GM20000 (cell line): ENCODE results near the gene CENPS.
"Not testable (repeated sequence)": the region's sequence is repeated elsewhere in the genome, so short reads cannot be mapped to it uniquely, and the experiment has no call there.

Experiments
- DNase-seq: peaks from one replicate; pipeline ENCODE4 v3.0.0; 2012; ENCODE audit warnings: low spot score
- TF ChIP-seq, protein P1 (sequence below): IDR thresholded peaks from 2 replicates; pipeline ENCODE4 v1.5.1; 2012; ENCODE audit warnings: mild to moderate bottlenecking, control low read depth; ENCODE audit errors: extremely low read depth, missing control alignments

The CENPS gene

DNA sequence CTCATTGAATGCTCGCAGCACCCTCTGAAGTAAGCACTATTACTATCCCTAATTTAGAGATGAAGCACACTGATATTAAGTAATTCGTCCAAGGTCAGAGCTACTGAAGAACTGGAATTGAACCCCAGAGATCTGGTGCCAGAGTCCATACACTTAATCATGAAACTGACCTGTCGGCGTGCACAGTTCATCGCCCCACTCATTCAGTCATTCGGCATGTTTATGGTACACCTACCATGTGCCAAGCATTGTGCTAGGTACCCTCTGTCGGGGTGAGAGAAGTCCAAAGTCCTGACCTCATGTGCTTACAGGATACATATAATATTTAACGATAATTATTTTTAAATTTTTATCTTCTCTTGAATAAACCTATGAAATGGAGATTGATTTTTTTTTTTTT, 5.6 kb upstream of the CENPS start:
- DNase-seq = no peak

DNA sequence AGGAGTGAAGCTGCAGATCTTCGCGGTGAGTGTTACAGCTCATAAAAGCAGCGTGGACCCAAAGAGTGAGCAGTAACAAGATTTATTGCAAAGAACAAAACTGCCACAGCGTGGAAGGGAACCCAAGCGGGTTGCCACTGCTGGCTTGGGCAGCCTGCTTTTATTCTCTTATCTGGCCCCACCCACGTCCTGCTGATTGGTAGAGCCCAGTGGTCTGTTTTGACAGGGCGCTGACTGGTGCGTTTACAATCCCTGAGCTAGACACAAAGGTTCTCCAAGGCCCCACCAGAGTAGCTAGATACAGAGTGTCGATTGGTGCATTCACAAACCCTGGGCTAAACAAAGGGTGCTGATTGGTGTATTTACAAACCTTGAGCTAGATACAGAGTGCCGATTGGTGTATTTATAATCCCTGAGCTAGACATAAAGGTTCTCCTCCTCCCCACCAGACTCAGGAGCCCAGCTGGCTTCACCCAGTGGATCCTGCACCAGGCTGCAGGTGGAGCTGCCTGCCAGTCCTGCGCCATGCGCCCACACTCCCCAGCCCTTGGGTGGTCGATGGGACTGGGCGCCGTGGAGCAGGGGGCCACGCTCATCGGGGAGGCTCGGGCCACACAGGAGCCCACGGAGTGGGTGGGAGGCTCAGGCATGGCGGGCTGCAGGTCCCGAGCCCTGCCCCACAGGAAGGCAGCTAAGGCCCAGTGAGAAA, 4.3 kb upstream of the CENPS start:
- not testable (repeated sequence) for DNase-seq

More for the DNA sequence above, 5.6 kb upstream of the CENPS start:
- TF ChIP-seq, protein P1, sequence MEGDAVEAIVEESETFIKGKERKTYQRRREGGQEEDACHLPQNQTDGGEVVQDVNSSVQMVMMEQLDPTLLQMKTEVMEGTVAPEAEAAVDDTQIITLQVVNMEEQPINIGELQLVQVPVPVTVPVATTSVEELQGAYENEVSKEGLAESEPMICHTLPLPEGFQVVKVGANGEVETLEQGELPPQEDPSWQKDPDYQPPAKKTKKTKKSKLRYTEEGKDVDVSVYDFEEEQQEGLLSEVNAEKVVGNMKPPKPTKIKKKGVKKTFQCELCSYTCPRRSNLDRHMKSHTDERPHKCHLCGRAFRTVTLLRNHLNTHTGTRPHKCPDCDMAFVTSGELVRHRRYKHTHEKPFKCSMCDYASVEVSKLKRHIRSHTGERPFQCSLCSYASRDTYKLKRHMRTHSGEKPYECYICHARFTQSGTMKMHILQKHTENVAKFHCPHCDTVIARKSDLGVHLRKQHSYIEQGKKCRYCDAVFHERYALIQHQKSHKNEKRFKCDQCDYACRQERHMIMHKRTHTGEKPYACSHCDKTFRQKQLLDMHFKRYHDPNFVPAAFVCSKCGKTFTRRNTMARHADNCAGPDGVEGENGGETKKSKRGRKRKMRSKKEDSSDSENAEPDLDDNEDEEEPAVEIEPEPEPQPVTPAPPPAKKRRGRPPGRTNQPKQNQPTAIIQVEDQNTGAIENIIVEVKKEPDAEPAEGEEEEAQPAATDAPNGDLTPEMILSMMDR = no peak

DNA sequence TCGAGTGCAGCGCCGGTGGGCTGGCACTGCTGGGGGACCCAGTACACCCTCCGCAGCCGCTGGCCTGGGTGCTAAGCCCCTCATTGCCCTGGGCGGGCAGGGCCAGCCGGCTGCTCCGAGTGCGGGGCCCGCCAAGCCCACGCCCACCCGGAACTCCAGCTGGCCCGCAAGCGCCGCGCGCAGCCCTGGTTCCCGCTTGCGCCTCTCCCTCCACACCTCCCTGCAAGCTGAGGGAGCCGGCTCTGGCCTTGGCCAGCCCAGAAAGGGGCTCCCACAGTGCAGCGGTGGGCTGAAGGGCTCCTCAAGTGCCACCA, 3.7 kb upstream of the CENPS start:
- not testable (repeated sequence) for DNase-seq

DNA sequence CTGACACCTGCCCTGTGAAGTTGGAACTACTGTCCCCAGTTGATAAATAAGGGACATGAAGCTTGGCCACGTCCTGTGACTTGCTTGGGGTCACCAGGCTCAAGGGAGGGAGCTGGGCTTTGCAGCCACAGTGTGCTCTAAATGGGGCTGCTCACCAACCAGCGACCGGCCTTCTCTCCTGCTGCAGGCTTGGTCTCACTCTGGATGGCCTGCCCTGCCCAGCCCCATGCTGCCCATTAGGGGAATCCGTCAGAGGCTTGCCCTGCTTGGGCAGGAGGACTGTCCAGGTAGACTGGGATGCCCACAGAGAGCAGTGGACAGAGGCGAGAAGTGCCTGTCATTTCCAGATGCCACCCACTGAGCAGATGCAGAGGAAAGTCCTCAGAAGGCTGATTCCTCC, 1.2 kb upstream of the CENPS start:
- peak; percentile 17 for DNase-seq
- TF ChIP-seq, protein P1 = no peak

DNA sequence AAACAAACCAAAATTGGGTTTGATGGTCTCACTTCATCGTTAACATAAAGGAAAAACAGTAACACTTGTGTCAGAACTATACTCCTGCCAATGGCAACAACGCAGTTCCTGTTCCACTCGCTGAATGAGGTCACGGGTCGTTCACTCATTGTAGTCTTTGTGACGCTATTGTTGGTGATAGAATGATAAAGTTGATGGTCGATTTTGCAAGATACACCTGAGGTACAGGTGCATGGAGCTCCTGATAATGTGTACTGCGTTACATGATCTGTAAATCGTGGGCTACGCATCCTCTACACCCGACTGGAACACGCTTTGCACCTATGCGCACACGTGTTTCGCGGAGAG, 391 bp upstream of the CENPS start:
- TF ChIP-seq, protein P1 = no peak
- peak; percentile 38 for DNase-seq

DNA sequence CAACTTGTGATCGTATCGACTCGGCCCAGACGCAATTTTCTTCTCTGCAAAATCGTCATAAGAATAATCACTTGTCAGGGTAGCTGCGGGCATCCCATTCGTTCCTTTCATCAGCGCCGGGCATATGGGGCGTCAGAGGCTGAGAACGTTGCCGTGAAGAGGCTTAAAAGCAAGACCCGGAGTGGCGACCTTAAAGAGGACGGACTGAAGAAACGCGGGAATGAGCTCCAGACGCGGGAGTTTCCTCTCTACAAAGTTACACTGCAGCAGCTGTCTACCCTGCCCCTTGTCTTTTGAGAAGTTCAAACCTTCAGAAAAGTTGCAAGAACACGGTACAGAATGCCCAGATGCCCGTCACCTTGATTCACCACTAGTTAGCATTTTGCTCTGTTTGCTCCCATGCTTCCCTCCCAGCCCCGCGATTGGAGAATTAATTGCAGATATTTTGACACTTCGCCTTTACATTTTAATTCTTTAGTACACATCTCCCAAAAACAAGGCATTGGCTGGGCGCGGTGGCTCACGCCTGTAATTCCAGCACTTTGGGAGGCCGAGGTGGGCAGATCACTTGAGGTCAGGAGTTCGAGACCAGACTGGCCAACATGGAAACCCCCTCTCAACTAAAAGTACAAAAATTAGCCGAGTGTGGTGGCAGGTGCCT, 967 bp downstream of the CENPS start:
- peak; percentile 16 for DNase-seq
- TF ChIP-seq, protein P1 = no peak

DNA sequence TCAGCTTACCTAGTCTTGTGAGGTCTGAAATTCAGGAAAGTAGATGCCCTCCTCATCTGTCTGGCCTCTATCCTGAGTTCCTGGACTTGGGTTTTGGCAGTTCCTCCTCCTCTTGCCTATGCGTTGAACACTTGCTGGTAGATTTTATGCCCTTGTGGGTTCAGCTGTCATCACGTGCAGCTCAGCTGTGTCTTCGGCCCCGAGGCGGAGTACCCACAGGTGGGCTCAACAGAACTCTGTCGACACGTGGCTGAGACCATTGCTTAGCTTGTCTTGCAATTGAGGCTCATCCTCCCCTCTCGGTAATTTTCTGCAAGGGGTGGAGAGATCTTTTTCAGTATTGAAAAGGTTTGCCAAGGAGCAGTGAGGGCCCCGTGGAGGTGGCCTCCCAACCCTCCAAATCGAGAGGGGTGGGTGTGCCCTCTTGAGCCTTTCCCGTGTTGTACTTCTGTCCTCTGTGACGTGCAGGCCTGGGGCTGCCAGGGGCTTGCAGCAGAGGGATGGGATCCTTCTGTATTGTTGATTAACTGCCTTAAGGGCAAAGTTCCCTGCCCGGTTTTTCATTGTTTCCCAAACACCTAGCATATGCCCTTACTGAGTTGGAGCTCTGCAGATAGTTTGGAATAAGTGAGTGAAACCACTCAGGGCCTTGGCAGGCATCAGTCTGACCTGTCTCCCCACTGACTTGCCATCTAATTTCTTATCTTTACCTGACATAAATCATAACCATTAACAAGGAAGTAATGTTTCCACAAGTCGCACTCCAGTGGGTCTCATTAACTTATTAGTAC, 2.9 kb downstream of the CENPS start:
- no peak for DNase-seq
- TF ChIP-seq, protein P1 = no peak

DNA sequence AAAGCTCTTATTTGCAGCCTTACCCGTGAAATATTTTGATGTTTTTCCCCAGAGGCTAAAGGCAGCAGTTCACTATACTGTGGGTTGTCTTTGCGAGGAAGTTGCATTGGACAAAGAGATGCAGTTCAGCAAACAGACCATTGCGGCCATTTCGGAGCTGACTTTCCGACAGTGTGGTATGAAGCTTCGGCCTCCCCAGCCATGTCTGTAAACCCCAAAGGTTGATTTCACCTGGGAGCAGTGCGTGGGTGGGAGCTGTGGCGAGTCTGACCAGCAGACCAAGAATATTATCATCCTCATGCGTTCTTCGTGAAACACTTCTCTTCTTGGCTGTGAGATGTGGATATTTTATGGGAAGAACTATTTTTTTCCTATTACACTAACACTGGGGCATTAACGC, 3.6 kb downstream of the CENPS start:
- no peak for DNase-seq
- TF ChIP-seq, protein P1 = no peak
